ENCODE measurements around the gene ALDH18A1. TPM values are rescaled to one million over a fixed set of nuclear protein-coding genes. Genes with fewer than 3 reads are reported as not detected.
A peak's percentile ranks its signal among the peaks of the same experiment; 100 is the strongest.

Gene ALDH18A1
- total RNA-seq, 2 experiments from 2014 or later: 62.3 to 72.3 TPM

DNA sequence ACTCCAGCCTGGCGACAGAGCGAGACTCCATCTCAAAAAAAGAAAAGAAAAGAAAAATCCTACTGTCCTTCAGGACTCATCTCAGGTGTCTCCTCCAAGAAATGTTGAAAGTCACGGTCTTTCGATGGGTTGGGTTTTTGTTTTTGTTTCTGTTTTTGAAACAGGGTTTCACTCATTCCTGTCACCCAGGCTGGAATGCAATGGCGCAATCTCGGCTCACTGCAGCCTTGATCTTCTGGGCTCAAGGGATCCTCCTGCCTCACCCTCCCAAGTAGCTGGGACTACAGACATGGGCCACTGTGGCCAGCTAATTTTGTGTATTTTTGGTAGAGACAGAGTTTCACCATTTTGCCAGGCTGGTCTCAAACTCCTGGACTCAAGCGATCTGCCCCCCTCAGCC, 92.2 kb downstream of the ALDH18A1 start:
- ChIA-PET CTCF (ENCODE audit: unreplicated experiment) (no interaction called here), POLR2A (no interaction called here)
- H3K4me1 ChIP-seq (ENCODE audit: insufficient read depth, low read length, poor library complexity, severe bottlenecking): no peaks in the 10 kb centered on the region
- H3K27ac ChIP-seq (ENCODE audit: low read depth, low read length, poor library complexity, severe bottlenecking): no peak overlapping the region
- no peaks in the 10 kb centered on the region for H3K9me2 ChIP-seq (ENCODE audit: insufficient read depth, low read length)
- H3K79me2 ChIP-seq (ENCODE audit: insufficient read depth, low read depth, low read length): no peaks in the 10 kb centered on the region
- BruUV-seq (replicated peaks): no TSS peak
- TF ChIP-seq, protein P1, sequence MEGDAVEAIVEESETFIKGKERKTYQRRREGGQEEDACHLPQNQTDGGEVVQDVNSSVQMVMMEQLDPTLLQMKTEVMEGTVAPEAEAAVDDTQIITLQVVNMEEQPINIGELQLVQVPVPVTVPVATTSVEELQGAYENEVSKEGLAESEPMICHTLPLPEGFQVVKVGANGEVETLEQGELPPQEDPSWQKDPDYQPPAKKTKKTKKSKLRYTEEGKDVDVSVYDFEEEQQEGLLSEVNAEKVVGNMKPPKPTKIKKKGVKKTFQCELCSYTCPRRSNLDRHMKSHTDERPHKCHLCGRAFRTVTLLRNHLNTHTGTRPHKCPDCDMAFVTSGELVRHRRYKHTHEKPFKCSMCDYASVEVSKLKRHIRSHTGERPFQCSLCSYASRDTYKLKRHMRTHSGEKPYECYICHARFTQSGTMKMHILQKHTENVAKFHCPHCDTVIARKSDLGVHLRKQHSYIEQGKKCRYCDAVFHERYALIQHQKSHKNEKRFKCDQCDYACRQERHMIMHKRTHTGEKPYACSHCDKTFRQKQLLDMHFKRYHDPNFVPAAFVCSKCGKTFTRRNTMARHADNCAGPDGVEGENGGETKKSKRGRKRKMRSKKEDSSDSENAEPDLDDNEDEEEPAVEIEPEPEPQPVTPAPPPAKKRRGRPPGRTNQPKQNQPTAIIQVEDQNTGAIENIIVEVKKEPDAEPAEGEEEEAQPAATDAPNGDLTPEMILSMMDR (conservative IDR thresholded peaks at IDR 0.05; ENCODE audit: low read length): no peak
- TF ChIP-seq EZH2phosphoT487 (IDR thresholded peaks at IDR 0.05; ENCODE audit: borderline replicate concordance, low read depth, low read length): no peak
- DNase-seq (ENCODE audit: low spot score): no peak
- H3K36me3 ChIP-seq (ENCODE audit: insufficient read depth, low read length): no peaks in the 10 kb centered on the region
- no peak overlapping the region for H3K4me3 ChIP-seq (ENCODE audit: low read depth, low read length, poor library complexity, severe bottlenecking)
- no peaks in the 10 kb centered on the region for H4K20me1 ChIP-seq (ENCODE audit: insufficient read depth, low read length)
- no peaks in the 10 kb centered on the region for H3K9me3 ChIP-seq (ENCODE audit: low read length)
- H3K4me2 ChIP-seq (ENCODE audit: low read length): no peak overlapping the region
- H2AFZ ChIP-seq (ENCODE audit: low read length): no peak overlapping the region
- intact Hi-C loops (cut with micrococcal nuclease; ENCODE audit: unreplicated experiment): loop anchor here (5.0 kb wide), 2 partner anchors 88 to 423 kb away; no protein-coding TSS in a partner anchor

DNA sequence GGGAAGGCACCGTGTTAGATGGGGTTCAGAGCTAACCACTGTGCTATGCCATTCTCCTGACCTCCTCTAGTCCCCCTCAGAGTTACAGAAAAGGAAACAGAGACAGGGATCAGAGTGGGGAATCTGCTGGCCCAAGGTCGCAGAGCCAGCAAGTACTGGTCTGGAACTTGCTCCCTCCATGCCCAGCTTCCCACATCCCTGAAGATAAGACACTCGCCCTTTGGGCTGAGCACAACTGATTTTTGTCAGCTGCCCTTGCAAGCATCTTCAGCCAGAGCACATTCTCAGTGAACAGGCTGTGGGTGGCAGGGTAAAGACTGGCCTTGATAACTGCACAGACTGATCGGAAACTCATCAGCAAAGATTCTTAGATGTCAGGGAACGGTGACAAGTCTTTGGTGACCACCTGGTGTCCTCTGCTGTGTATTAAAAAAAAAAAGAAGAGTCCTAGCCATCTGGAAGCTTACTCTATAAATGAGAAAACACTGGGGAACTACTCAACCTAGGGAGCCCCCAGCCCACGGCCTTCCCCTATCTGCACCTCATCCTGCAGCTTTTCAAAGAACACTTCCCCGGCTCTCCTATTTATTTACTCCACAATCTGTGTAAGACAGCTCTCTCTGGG, 94.1 kb downstream of the ALDH18A1 start:
- H3K36me3 ChIP-seq (ENCODE audit: insufficient read depth, low read length): no peaks in the 10 kb centered on the region
- peak overlapping the region; percentile 24; the same call in 1 of the 2 replicates for H2AFZ ChIP-seq (ENCODE audit: low read length)
- TF ChIP-seq, protein P1 (conservative IDR thresholded peaks at IDR 0.05; ENCODE audit: low read length): no peak
- no peak for TF ChIP-seq EZH2phosphoT487 (IDR thresholded peaks at IDR 0.05; ENCODE audit: borderline replicate concordance, low read depth, low read length)
- intact Hi-C loops (cut with micrococcal nuclease; ENCODE audit: unreplicated experiment): loop anchor here (5.0 kb wide), 2 partner anchors 90 to 425 kb away; no protein-coding TSS in a partner anchor
- no peaks in the 10 kb centered on the region for H3K79me2 ChIP-seq (ENCODE audit: insufficient read depth, low read depth, low read length)
- no peak for DNase-seq (ENCODE audit: low spot score)
- no peaks in the 10 kb centered on the region for H4K20me1 ChIP-seq (ENCODE audit: insufficient read depth, low read length)
- BruUV-seq (replicated peaks): no TSS peak
- no peak overlapping the region for H3K27ac ChIP-seq (ENCODE audit: low read depth, low read length, poor library complexity, severe bottlenecking)
- CTCF ChIA-PET (ENCODE audit: unreplicated experiment): no interaction called here
- H3K9me3 ChIP-seq (ENCODE audit: low read length): no peaks in the 10 kb centered on the region
- H3K4me2 ChIP-seq (ENCODE audit: low read length): no peak overlapping the region
- no peaks in the 10 kb centered on the region for H3K4me1 ChIP-seq (ENCODE audit: insufficient read depth, low read length, poor library complexity, severe bottlenecking)
- POLR2A ChIA-PET: interaction anchor here (1.0 kb wide), 1 partner anchor 177 kb away, joined by 3 read pairs; no protein-coding TSS in a partner anchor
- no peak overlapping the region for H3K4me3 ChIP-seq (ENCODE audit: low read depth, low read length, poor library complexity, severe bottlenecking)
- H3K9me2 ChIP-seq (ENCODE audit: insufficient read depth, low read length): no peaks in the 10 kb centered on the region

DNA sequence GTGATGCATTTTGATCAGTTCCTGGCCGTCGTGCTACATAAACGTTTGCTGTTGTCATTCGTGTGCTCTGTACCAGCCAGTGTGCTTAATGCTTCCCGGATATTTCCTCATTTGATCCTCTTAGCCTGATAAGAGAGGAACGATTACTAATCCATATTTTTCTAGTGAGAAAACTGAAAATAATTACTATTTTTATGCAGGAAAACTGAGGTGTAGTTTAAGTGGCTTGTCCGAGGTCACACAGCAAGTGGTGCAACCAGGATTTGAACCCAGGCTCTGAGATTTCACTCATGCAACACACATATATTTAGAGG, 94.7 kb downstream of the ALDH18A1 start:
- intact Hi-C loops (cut with micrococcal nuclease; ENCODE audit: unreplicated experiment): loop anchor here (2.0 to 5.0 kb wide), 3 partner anchors 90 to 425 kb away; no protein-coding TSS in a partner anchor

More for the DNA sequence above, 94.7 kb downstream of the ALDH18A1 start:
- TF ChIP-seq, protein P1 (conservative IDR thresholded peaks at IDR 0.05; ENCODE audit: low read length): no peak
- no peak for TF ChIP-seq EZH2phosphoT487 (IDR thresholded peaks at IDR 0.05; ENCODE audit: borderline replicate concordance, low read depth, low read length)
- no TSS peak for BruUV-seq (replicated peaks)
- H3K4me3 ChIP-seq (ENCODE audit: low read depth, low read length, poor library complexity, severe bottlenecking): peak overlapping the region; percentile 86
- peak overlapping the region; percentile 100; the same call in 1 of the 2 replicates for H3K4me2 ChIP-seq (ENCODE audit: low read length)
- peak overlapping the region; percentile 24; the same call in 1 of the 2 replicates for H2AFZ ChIP-seq (ENCODE audit: low read length)
- no peaks in the 10 kb centered on the region for H4K20me1 ChIP-seq (ENCODE audit: insufficient read depth, low read length)
- H3K79me2 ChIP-seq (ENCODE audit: insufficient read depth, low read depth, low read length): no peaks in the 10 kb centered on the region
- POLR2A ChIA-PET: interaction anchor here (1.0 kb wide), 1 partner anchor 176 kb away, joined by 3 read pairs; no protein-coding TSS in a partner anchor
- DNase-seq (ENCODE audit: low spot score): peak; percentile 4
- no peaks in the 10 kb centered on the region for H3K36me3 ChIP-seq (ENCODE audit: insufficient read depth, low read length)
- no peaks in the 10 kb centered on the region for H3K9me3 ChIP-seq (ENCODE audit: low read length)
- no peaks in the 10 kb centered on the region for H3K9me2 ChIP-seq (ENCODE audit: insufficient read depth, low read length)
- no peak overlapping the region for H3K27ac ChIP-seq (ENCODE audit: low read depth, low read length, poor library complexity, severe bottlenecking)
- H3K4me1 ChIP-seq (ENCODE audit: insufficient read depth, low read length, poor library complexity, severe bottlenecking): no peaks in the 10 kb centered on the region
- CTCF ChIA-PET (ENCODE audit: unreplicated experiment): no interaction called here

All from OCI-LY7 (cell line).